Measurements from ENCODE around the gene NUDT15. TPM values are rescaled to one million over a fixed set of nuclear protein-coding genes. Genes with fewer than 3 reads are reported as not detected.

NUDT15 gene
- total RNA-seq, 2 experiments from 2014 or later = 17.8 to 26.8 TPM

DNA sequence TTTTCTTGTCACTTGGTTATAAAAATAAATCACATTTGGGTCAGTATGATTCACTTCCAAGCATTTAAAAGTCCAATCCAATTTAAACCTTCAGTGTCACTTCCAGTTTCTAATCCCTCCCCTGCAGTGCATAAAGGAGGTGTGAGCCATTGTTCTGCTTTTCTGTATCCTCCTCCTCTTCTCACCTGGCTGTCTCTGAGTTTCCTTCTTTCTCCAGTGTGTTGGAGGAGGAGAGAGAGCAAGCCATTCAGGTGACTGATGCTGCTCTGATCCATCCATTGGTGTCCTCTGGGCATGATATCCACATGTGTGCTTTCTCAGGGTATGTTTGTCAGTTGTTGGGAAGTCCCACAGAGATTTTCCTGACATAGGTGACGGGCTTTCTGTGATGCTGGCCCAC lies 1.2 kb downstream of the NUDT15 start:
- CTCF ChIA-PET (ENCODE audit: unreplicated experiment) = interaction anchor here (0.7 to 1.7 kb wide), 4 partner anchors 8 to 540 kb away, joined by 3 to 8 read pairs (median 3); no protein-coding TSS in a partner anchor
- H3K27ac ChIP-seq (ENCODE audit: low read depth, low read length, poor library complexity, severe bottlenecking) = peak overlapping the region; percentile 89
- H3K79me2 ChIP-seq (ENCODE audit: insufficient read depth, low read depth, low read length) = peaks cover 34% of the 10 kb centered on the region; the same call in 1 of the 2 replicates
- BruUV-seq (replicated peaks) = TSS peak; percentile 56
- TF ChIP-seq EZH2phosphoT487 (IDR thresholded peaks at IDR 0.05; ENCODE audit: borderline replicate concordance, low read depth, low read length) = no peak
- TF ChIP-seq, protein P1, sequence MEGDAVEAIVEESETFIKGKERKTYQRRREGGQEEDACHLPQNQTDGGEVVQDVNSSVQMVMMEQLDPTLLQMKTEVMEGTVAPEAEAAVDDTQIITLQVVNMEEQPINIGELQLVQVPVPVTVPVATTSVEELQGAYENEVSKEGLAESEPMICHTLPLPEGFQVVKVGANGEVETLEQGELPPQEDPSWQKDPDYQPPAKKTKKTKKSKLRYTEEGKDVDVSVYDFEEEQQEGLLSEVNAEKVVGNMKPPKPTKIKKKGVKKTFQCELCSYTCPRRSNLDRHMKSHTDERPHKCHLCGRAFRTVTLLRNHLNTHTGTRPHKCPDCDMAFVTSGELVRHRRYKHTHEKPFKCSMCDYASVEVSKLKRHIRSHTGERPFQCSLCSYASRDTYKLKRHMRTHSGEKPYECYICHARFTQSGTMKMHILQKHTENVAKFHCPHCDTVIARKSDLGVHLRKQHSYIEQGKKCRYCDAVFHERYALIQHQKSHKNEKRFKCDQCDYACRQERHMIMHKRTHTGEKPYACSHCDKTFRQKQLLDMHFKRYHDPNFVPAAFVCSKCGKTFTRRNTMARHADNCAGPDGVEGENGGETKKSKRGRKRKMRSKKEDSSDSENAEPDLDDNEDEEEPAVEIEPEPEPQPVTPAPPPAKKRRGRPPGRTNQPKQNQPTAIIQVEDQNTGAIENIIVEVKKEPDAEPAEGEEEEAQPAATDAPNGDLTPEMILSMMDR (conservative IDR thresholded peaks at IDR 0.05; ENCODE audit: low read length) = no peak
- DNase-seq (ENCODE audit: low spot score) = peak; percentile 37
- peak overlapping the region; percentile 86 for H3K4me2 ChIP-seq (ENCODE audit: low read length)
- H2AFZ ChIP-seq (ENCODE audit: low read length) = no peak overlapping the region; the same call in 1 of the 2 replicates
- peaks cover 3% of the 10 kb centered on the region; the same call in 1 of the 2 replicates for H3K9me3 ChIP-seq (ENCODE audit: low read length)
- no peaks in the 10 kb centered on the region for H4K20me1 ChIP-seq (ENCODE audit: insufficient read depth, low read length)
- POLR2A ChIA-PET = interaction anchor here (0.9 to 2.1 kb wide), 4 partner anchors 8 to 63 kb away, joined by 3 to 12 read pairs (median 5); no protein-coding TSS in a partner anchor
- peak overlapping the region; percentile 78 for H3K4me3 ChIP-seq (ENCODE audit: low read depth, low read length, poor library complexity, severe bottlenecking)
- intact Hi-C loops (cut with micrococcal nuclease; ENCODE audit: unreplicated experiment) = loop anchor here (5.0 kb wide), 3 partner anchors 54 to 524 kb away; partner anchors contain the start of gene RB1
- no peaks in the 10 kb centered on the region for H3K9me2 ChIP-seq (ENCODE audit: insufficient read depth, low read length)
- H3K36me3 ChIP-seq (ENCODE audit: insufficient read depth, low read length) = peaks cover 59% of the 10 kb centered on the region
- peaks cover 27% of the 10 kb centered on the region for H3K4me1 ChIP-seq (ENCODE audit: insufficient read depth, low read length, poor library complexity, severe bottlenecking)

DNA sequence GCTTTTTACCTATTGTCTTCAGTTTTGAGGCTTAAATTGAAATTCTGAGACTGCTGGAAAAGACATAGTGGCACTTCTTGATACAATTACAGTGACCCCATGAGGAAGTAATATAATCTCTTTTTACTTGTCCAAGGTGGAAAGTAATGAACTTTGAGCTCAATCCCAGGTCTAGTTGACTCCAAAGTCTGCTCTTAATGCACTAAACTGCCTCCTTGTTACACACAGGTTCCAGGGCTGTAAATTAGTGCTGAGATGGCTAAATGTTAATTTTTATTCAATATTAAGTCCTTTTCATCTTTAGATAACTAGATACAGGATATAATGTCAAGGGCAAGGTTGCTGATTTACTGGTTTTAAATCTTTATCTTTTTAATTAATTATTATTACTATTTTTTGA lies 2.5 kb downstream of the NUDT15 start:
- intact Hi-C loops (cut with micrococcal nuclease; ENCODE audit: unreplicated experiment) = no loop called here
- DNase-seq (ENCODE audit: low spot score) = no peak
- Histone ChIP-seq H3K36me3 (ENCODE audit: insufficient read depth, low read length) (peaks cover 58% of the 10 kb centered on the region), H3K79me2 (ENCODE audit: insufficient read depth, low read depth, low read length) (peaks cover 36% of the 10 kb centered on the region; the same call in 1 of the 2 replicates), H3K4me3 (ENCODE audit: low read depth, low read length, poor library complexity, severe bottlenecking) (no peak overlapping the region), H3K9me2 (ENCODE audit: insufficient read depth, low read length) (no peaks in the 10 kb centered on the region), H2AFZ (ENCODE audit: low read length) (no peak overlapping the region), H3K4me2 (ENCODE audit: low read length) (no peak overlapping the region), H3K27ac (ENCODE audit: low read depth, low read length, poor library complexity, severe bottlenecking) (no peak overlapping the region), H3K9me3 (ENCODE audit: low read length) (no peaks in the 10 kb centered on the region; the same call in 1 of the 2 replicates), H3K4me1 (ENCODE audit: insufficient read depth, low read length, poor library complexity, severe bottlenecking) (peaks cover 27% of the 10 kb centered on the region), H4K20me1 (ENCODE audit: insufficient read depth, low read length) (no peaks in the 10 kb centered on the region)
- TF ChIP-seq, protein P1 (conservative IDR thresholded peaks at IDR 0.05; ENCODE audit: low read length) = no peak
- no peak for TF ChIP-seq EZH2phosphoT487 (IDR thresholded peaks at IDR 0.05; ENCODE audit: borderline replicate concordance, low read depth, low read length)
- ChIA-PET CTCF (ENCODE audit: unreplicated experiment) (no interaction called here), POLR2A (interaction anchor here (0.7 to 1.3 kb wide), 2 partner anchors 9 to 131 kb away, joined by 4 to 5 read pairs; no protein-coding TSS in a partner anchor)
- no TSS peak for BruUV-seq (replicated peaks)

DNA sequence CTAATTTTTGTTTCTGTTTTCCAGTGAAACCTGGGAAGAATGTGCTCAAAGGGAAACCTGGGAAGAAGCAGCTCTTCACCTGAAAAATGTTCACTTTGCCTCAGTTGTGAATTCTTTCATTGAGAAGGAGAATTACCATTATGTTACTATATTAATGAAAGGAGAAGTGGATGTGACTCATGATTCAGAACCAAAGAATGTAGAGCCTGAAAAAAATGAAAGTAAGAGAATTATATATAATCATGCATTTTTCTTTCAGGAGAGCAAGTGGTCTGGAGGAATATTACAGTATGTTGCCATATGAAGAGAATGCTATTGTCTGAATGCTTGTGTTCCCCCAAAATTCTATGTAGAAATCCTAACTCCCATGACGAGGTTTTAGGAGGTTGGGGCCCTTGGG lies 3.4 kb downstream of the NUDT15 start:
- CTCF ChIA-PET (ENCODE audit: unreplicated experiment) = no interaction called here
- H3K36me3 ChIP-seq (ENCODE audit: insufficient read depth, low read length) = peaks cover 59% of the 10 kb centered on the region
- intact Hi-C loops (cut with micrococcal nuclease; ENCODE audit: unreplicated experiment) = no loop called here
- H3K9me2 ChIP-seq (ENCODE audit: insufficient read depth, low read length) = no peaks in the 10 kb centered on the region
- H3K4me3 ChIP-seq (ENCODE audit: low read depth, low read length, poor library complexity, severe bottlenecking) = no peak overlapping the region
- no peak overlapping the region for H3K4me2 ChIP-seq (ENCODE audit: low read length)
- H2AFZ ChIP-seq (ENCODE audit: low read length) = no peak overlapping the region
- H3K9me3 ChIP-seq (ENCODE audit: low read length) = no peaks in the 10 kb centered on the region; the same call in 1 of the 2 replicates
- no peak for DNase-seq (ENCODE audit: low spot score)
- no peaks in the 10 kb centered on the region for H4K20me1 ChIP-seq (ENCODE audit: insufficient read depth, low read length)
- no peak overlapping the region for H3K27ac ChIP-seq (ENCODE audit: low read depth, low read length, poor library complexity, severe bottlenecking)
- BruUV-seq (replicated peaks) = no TSS peak
- H3K4me1 ChIP-seq (ENCODE audit: insufficient read depth, low read length, poor library complexity, severe bottlenecking) = peaks cover 24% of the 10 kb centered on the region
- peaks cover 34% of the 10 kb centered on the region; the same call in 1 of the 2 replicates for H3K79me2 ChIP-seq (ENCODE audit: insufficient read depth, low read depth, low read length)
- POLR2A ChIA-PET = interaction anchor here (0.7 to 1.3 kb wide), 2 partner anchors 8 to 132 kb away, joined by 4 to 5 read pairs; no protein-coding TSS in a partner anchor
- no peak for TF ChIP-seq EZH2phosphoT487 (IDR thresholded peaks at IDR 0.05; ENCODE audit: borderline replicate concordance, low read depth, low read length)
- TF ChIP-seq, protein P1 (conservative IDR thresholded peaks at IDR 0.05; ENCODE audit: low read length) = no peak

Measured in OCI-LY7 (cell line).